GM23338 (cell line): ENCODE measurements around the gene MEN1.

Source experiments
- CREB1 ChIP-seq: fragments of 250-450 bp; sonication (Bioruptor Pico); IDR thresholded peaks from 2 replicates; pipeline ENCODE4 v1.5.0; 2020; ENCODE audit warnings: low read depth, mild to moderate bottlenecking, moderate library complexity
- EZH2 ChIP-seq: fragments of 200-600 bp; sonication (generic); IDR thresholded peaks from one replicate; pipeline ENCODE4 v1.8.0; 2017; ENCODE audit warnings: antibody characterized with exemption, mild to moderate bottlenecking, low read depth; ENCODE audit not compliant: unreplicated experiment
- EZH2phosphoT487 ChIP-seq: fragments of 200-600 bp; sonication (generic); IDR thresholded peaks from one replicate; pipeline ENCODE4 v1.8.1; 2018; ENCODE audit warnings: antibody characterized with exemption; ENCODE audit not compliant: unreplicated experiment
- NANOG ChIP-seq: IDR thresholded peaks from 2 replicates; pipeline ENCODE4 v1.6.1; 2016; ENCODE audit warnings: antibody characterized with exemption, borderline replicate concordance
- POLR2AphosphoS5 ChIP-seq: IDR thresholded peaks from 2 replicates; pipeline ENCODE4 v1.6.1; 2016; ENCODE audit warnings: antibody characterized with exemption, low read depth
- REST ChIP-seq: IDR thresholded peaks from one replicate; pipeline ENCODE4 v1.6.1; 2018; ENCODE audit warnings: antibody characterized with exemption; ENCODE audit not compliant: unreplicated experiment
- ZNF114 ChIP-seq: fragments of 250-450 bp; sonication (Bioruptor Pico); IDR thresholded peaks from 2 replicates; pipeline ENCODE4 v1.5.0; 2020; ENCODE audit warnings: mild to moderate bottlenecking, moderate library complexity
- ZNF331 ChIP-seq: fragments of 250-450 bp; sonication (Bioruptor Pico); IDR thresholded peaks from 2 replicates; pipeline ENCODE4 v1.5.0; 2020; ENCODE audit warnings: low read depth, mild to moderate bottlenecking, moderate library complexity
- TF ChIP-seq, protein P1 (sequence below), 2 experiments: fragments of 200-600 bp in 1 of 2; sonication (generic) in 1 of 2; conservative IDR thresholded peaks; 2 replicates each; pipeline versions ENCODE4 v1.5.1 to v1.6.1; 2016 to 2017; ENCODE audit warnings: antibody characterized with exemption in 2 of 2, low read depth in 2 of 2, mild to moderate bottlenecking in 2 of 2, moderate library complexity in 1 of 2
- TF ChIP-seq, protein P2 (sequence below): IDR thresholded peaks from 2 replicates; pipeline ENCODE4 v1.6.1; 2016; ENCODE audit warnings: antibody characterized with exemption

DNA sequence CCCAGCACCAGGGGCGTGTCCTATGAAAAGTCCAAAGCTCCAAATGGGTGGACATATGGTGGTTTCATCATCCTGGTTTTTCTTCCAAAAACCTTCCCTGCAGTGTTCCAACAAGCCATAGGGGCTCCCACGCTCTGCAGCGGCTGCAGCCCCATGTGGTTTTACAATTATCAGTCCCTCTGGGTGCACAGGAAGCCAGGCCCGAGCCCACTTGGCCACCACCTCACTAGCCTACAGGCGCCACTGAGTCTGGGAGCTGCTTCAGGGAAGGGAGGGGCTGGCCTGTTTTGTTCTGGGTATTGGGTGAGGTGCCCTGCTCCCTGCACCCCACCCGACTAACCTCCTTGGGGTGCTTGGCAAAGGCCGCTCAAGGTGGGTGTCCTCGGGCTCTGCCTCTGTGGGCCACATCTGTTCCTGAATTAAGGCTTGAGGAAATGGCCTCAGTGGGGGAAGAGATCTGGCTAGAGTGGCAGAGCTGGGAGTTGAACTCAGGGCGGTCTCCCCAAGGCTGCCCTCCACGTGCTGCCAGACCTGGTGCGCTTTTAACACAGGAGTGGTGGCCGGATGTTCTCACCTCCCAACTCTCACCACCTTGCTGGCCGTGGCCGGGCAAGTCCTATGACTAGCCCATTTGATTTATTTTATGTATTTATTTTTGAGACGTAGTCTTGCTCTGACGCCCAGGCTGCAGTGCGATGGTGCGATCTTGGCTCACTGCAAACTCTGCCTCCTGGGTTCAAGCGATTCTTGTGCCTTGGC lies 39.4 kb upstream of the MEN1 start:
- TF ChIP-seq, protein P1, sequence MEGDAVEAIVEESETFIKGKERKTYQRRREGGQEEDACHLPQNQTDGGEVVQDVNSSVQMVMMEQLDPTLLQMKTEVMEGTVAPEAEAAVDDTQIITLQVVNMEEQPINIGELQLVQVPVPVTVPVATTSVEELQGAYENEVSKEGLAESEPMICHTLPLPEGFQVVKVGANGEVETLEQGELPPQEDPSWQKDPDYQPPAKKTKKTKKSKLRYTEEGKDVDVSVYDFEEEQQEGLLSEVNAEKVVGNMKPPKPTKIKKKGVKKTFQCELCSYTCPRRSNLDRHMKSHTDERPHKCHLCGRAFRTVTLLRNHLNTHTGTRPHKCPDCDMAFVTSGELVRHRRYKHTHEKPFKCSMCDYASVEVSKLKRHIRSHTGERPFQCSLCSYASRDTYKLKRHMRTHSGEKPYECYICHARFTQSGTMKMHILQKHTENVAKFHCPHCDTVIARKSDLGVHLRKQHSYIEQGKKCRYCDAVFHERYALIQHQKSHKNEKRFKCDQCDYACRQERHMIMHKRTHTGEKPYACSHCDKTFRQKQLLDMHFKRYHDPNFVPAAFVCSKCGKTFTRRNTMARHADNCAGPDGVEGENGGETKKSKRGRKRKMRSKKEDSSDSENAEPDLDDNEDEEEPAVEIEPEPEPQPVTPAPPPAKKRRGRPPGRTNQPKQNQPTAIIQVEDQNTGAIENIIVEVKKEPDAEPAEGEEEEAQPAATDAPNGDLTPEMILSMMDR (conservative IDR thresholded peaks at IDR 0.05; ENCODE audit: low read depth in 2 of 2) = no peak
- no peak for TF ChIP-seq POLR2AphosphoS5
- no peak for TF ChIP-seq EZH2
- TF ChIP-seq REST = no peak
- no peak for TF ChIP-seq ZNF331
- TF ChIP-seq EZH2phosphoT487 = no peak
- no peak for TF ChIP-seq NANOG
- TF ChIP-seq CREB1 (CRISPR knock-in tag) = no peak
- no peak for TF ChIP-seq ZNF114 (CRISPR knock-in tag)
- TF ChIP-seq, protein P2, sequence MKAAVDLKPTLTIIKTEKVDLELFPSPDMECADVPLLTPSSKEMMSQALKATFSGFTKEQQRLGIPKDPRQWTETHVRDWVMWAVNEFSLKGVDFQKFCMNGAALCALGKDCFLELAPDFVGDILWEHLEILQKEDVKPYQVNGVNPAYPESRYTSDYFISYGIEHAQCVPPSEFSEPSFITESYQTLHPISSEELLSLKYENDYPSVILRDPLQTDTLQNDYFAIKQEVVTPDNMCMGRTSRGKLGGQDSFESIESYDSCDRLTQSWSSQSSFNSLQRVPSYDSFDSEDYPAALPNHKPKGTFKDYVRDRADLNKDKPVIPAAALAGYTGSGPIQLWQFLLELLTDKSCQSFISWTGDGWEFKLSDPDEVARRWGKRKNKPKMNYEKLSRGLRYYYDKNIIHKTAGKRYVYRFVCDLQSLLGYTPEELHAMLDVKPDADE = no peak
